Spleen (tissue), 11 donors: ENCODE results near the gene INPP4A. TPM values are rescaled to one million over a fixed set of nuclear protein-coding genes. Genes with fewer than 3 reads are reported as not detected.

Experiments
- DNase-seq: peaks from one replicate; pipeline ENCODE4 v3.0.0-alpha.2; 2020
- H3K27ac ChIP-seq, 8 donors: fragments of 200-600 bp; sonication (generic) in 7 of 8; 1 replicate in 4 of 8; 2 replicates in 4 of 8; pipeline versions ENCODE4 v1.5.0 to v1.8.0; 2016 to 2021; ENCODE audit warnings: inconsistent platforms in 4 of 8, mild to moderate bottlenecking in 4 of 8, moderate library complexity in 1 of 8
- H3K27me3 ChIP-seq, 7 donors: fragments of 200-600 bp; sonication (generic) in 6 of 7; replicated peaks in 1 of 7; 1 replicate in 4 of 7; 2 replicates in 3 of 7; pipeline versions ENCODE4 v1.5.0 to v1.8.0; 2016 to 2021; ENCODE audit warnings: inconsistent platforms in 3 of 7, mild to moderate bottlenecking in 1 of 7
- H3K36me3 ChIP-seq, 6 donors: fragments of 200-600 bp; sonication (generic) in 5 of 6; 1 replicate in 4 of 6; 2 replicates in 2 of 6; pipeline versions ENCODE4 v1.5.0 to v1.8.0; 2016 to 2021; ENCODE audit warnings: inconsistent platforms in 2 of 6
- H3K4me1 ChIP-seq, 6 donors: fragments of 200-600 bp; sonication (generic) in 5 of 6; 1 replicate in 3 of 6; 2 replicates in 3 of 6; pipeline versions ENCODE4 v1.5.0 to v1.8.0; 2016 to 2021; ENCODE audit warnings: inconsistent platforms in 3 of 6
- H3K4me3 ChIP-seq, 8 donors: fragments of 200-600 bp; sonication (generic) in 7 of 8; 1 replicate in 4 of 8; 2 replicates in 4 of 8; pipeline versions ENCODE4 v1.5.0 to v1.8.0; 2016 to 2021; ENCODE audit warnings: inconsistent platforms in 4 of 8, mild to moderate bottlenecking in 4 of 8, moderate library complexity in 2 of 8
- H3K9me3 ChIP-seq, 8 donors: fragments of 200-600 bp; sonication (generic) in 7 of 8; 1 replicate in 4 of 8; 2 replicates in 4 of 8; pipeline versions ENCODE4 v1.5.0 to v1.8.0; 2016 to 2021; ENCODE audit warnings: inconsistent platforms in 4 of 8
- POLR2A ChIP-seq, 3 donors: fragments of 450-650 bp; IDR thresholded peaks; one replicate each; pipeline ENCODE4 v1.5.1; 2017; ENCODE audit warnings: antibody characterized with exemption in 3 of 3, mild to moderate bottlenecking in 1 of 3
- POLR2AphosphoS5 ChIP-seq, 3 donors: sonication (generic); formaldehyde crosslinking; IDR thresholded peaks; one replicate each; pipeline ENCODE4 v1.5.1; 2017; ENCODE audit warnings: antibody characterized with exemption in 3 of 3
- WGBS, 5 donors: extraction: QIAGEN DNeasy Blood & Tissue Kit in 3 of 5; methylation state at CpG; one replicate each; pipeline versions ENCODE4 v1.1.5 to v1.1.7; 2013 to 2018; 5-methylcytosine and 5-hydroxymethylcytosine counted together
- intact Hi-C: fragments of 100-400 bp; cut with DNase I; formaldehyde crosslinking; loops from one replicate; pipeline ENCODE4 v1.15.0; 2023; ENCODE audit warnings: low total_unique reads
- polyA plus RNA-seq, 3 donors: library from polyadenylated mRNA; stranded (reverse); fragments of 200-250 nt; gene quantifications; one replicate each; pipeline ENCODE4 v1.2.1, GENCODE V29; 2013
- total RNA-seq, 7 donors: library from RNA; depleted of rRNA in 3 of 7; stranded (reverse); fragments of >200 nt in 3 of 7; fragmentation: NEBNext Ultra II Directional in 4 of 7; extraction: Animal tissue kit (Norgen Biotek cat#: 25700) in 4 of 7; gene quantifications; one replicate each; pipeline versions ENCODE4 v1.1.0 to v1.2.1, GENCODE V29; 2016 to 2021
- TF ChIP-seq, protein P1 (sequence below), 11 experiments: fragments of 200-600 bp in 7 of 11; fragments of 450-650 bp in 4 of 11; sonication (generic) in 4 of 11; IDR thresholded peaks in 8 of 11; conservative IDR thresholded peaks in 3 of 11; 1 replicate in 7 of 11; 2 replicates in 4 of 11; pipeline versions ENCODE4 v1.4.0 to v1.8.0; 2016 to 2021; ENCODE audit warnings: antibody characterized with exemption in 11 of 11, inconsistent platforms in 4 of 11, mild to moderate bottlenecking in 1 of 11
- donor health status: healthy with polysubstance abuse.
- donor health status: DM: no; HTN: no; CAD: no; lungs with moderate emphysema.
- donor health status: DM: no; HTN: no; CAD: no.
- donor health status: Bipolar disorder and iron deficiency.
- donor health status: healthy.
- donor health status: DM: no; HTN: no; CAD: no.
- donor health status: DM: yes; HTN: yes; CAD: no.

The INPP4A gene
- total and polyA plus RNA-seq, 10 donors = 6.4 to 102 (median 69.2) TPM

DNA sequence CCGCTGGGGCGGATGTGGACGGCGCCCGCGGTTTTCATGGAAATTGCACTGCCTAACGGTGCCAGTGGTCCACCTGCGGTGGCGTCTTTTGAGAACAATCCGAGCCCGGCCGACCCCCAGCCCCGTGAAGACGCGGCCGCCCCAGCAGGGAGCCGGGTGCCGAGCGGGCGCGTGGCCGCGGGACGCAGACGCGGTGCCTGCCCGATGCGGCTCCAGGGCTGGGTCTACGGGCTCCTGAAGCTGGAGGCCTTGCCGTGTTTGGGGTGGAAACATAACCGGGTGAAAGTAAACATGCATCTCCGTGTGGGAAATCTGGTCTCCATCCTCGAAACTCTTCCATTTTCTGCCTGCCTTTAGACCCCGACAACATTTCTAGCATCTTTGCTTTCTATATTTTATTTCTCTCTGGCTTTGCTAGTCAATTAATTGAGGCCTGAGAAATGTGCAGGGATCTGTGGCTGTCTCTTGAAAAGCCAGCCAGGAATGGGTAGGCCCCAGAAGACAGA lies 572 bp downstream of the INPP4A start:
- TF ChIP-seq, protein P1, sequence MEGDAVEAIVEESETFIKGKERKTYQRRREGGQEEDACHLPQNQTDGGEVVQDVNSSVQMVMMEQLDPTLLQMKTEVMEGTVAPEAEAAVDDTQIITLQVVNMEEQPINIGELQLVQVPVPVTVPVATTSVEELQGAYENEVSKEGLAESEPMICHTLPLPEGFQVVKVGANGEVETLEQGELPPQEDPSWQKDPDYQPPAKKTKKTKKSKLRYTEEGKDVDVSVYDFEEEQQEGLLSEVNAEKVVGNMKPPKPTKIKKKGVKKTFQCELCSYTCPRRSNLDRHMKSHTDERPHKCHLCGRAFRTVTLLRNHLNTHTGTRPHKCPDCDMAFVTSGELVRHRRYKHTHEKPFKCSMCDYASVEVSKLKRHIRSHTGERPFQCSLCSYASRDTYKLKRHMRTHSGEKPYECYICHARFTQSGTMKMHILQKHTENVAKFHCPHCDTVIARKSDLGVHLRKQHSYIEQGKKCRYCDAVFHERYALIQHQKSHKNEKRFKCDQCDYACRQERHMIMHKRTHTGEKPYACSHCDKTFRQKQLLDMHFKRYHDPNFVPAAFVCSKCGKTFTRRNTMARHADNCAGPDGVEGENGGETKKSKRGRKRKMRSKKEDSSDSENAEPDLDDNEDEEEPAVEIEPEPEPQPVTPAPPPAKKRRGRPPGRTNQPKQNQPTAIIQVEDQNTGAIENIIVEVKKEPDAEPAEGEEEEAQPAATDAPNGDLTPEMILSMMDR (IDR thresholded peaks at IDR 0.05 in 8 of 11, conservative IDR thresholded peaks at IDR 0.05 in 3 of 11) = peak in 1 of 11 experiments; percentile 1
- TF ChIP-seq POLR2A (IDR thresholded peaks at IDR 0.05) (no peak), POLR2AphosphoS5 (IDR thresholded peaks at IDR 0.05) (no peak)
- peak overlapping the region; percentile 70 to 93 (median 86) for H3K27ac ChIP-seq
- H3K4me1 ChIP-seq = peaks cover 0 to 58% (median 40%) of the 10 kb centered on the region in 6 donors
- no peaks in the 10 kb centered on the region for H3K36me3 ChIP-seq
- WGBS, 5 donors = 0 to 1% (median 0%) methylated on average over 11 to 34 of the region's 34 CpGs
- no peaks in the 10 kb centered on the region for H3K27me3 ChIP-seq
- peaks cover 0 to 5% (median 2%) of the 10 kb centered on the region in 8 donors for H3K9me3 ChIP-seq
- intact Hi-C loops = no loop called here
- peak overlapping the region; percentile 67 to 81 (median 72) for H3K4me3 ChIP-seq
- DNase-seq = peak; percentile 89

DNA sequence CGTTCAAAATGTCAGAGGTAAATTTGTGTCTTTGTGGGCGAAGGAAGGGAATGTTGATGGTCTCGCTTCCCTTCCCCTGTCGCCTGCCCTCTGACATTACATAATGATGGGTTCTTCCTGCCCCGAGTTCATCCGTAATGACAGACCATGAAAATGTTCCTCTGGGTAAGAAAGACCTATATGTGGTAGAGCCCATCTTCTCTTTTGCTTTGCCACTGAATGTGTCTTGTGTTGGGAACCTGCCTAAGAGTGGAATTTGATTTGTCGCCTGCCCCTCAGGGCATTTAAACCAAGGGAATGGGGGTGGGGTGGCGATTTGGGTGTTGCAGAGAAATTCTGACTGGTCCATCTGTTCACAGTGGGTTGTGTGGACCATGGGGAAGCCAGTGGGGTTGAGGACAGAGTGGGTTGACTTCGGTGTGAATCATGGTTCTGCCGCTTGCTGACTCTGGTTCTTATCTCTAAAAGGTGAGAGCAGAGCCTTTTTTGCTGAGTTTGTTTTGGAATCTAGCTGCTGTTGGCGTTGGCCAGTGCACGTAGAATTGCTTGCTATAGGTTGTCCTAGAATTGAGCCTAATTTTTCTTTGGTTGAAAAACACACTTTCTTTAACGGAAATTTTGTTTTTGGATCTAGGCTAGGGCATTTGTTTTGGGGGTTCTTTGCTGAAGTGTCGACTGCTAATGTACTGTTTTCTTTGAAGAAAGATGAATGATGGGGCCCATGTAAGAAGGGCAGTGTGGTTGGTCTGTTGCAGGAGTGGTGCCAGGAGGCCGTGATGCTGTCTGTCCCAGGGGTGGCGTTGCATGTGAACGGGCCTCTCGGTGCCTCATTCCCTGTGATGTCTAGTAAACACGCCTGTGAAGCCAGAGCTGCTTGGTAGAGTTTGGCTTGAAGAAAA lies 1.3 kb downstream of the INPP4A start:
- Histone ChIP-seq H3K9me3 (no peaks in the 10 kb centered on the region), H3K27me3 (no peaks in the 10 kb centered on the region), H3K4me3 (peak overlapping the region; percentile 67 to 81 (median 72)), H3K4me1 (peaks cover 0 to 65% (median 43%) of the 10 kb centered on the region in 6 donors), H3K36me3 (no peaks in the 10 kb centered on the region), H3K27ac (peak overlapping the region; percentile 70 to 93 (median 86))
- WGBS, 5 donors = 47 to 54% (median 50%) methylated on average over 19 of the region's 19 CpGs
- TF ChIP-seq, protein P1 (IDR thresholded peaks at IDR 0.05 in 8 of 11, conservative IDR thresholded peaks at IDR 0.05 in 3 of 11) = peak in 2 of 11 experiments; percentile 6 to 12
- TF ChIP-seq POLR2AphosphoS5 (IDR thresholded peaks at IDR 0.05) (peak in 1 of 3 donors; percentile 6), POLR2A (IDR thresholded peaks at IDR 0.05) (no peak)
- no peak for DNase-seq
- intact Hi-C loops = loop anchor here (2.0 kb wide), 1 partner anchor 63 kb away; no protein-coding TSS in a partner anchor

DNA sequence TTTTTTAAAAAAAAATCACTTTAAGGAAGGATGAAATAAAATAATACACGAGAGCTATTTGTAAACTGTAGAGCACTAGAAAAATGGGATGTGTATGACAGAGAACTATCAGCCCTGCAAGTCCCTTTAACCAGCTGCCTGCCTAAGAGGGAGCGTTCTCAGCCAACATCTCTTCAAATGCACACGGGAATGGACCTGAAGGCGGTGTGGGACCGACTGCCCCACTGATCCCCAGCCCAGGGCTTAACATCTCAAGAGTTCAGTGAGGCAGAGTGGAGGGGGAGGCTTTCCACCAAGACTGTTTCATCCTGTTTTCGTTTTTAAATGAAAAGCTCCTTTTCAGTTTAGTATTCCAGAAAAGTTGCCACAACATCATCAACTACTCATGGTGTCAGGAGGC lies 2.2 kb downstream of the INPP4A start:
- H3K4me1 ChIP-seq = peaks cover 0 to 75% (median 49%) of the 10 kb centered on the region in 6 donors

More for the DNA sequence above, 2.2 kb downstream of the INPP4A start:
- no peak for DNase-seq
- Histone ChIP-seq H3K4me3 (peak overlapping the region in 3 of 8 donors; percentile 67 to 81 (median 78)), H3K36me3 (no peaks in the 10 kb centered on the region), H3K9me3 (no peaks in the 10 kb centered on the region), H3K27me3 (no peaks in the 10 kb centered on the region), H3K27ac (peak overlapping the region in 5 of 8 donors; percentile 83 to 93 (median 91))
- TF ChIP-seq POLR2AphosphoS5 (IDR thresholded peaks at IDR 0.05) (no peak), POLR2A (IDR thresholded peaks at IDR 0.05) (no peak)
- TF ChIP-seq, protein P1 (IDR thresholded peaks at IDR 0.05 in 8 of 11, conservative IDR thresholded peaks at IDR 0.05 in 3 of 11) = no peak
- intact Hi-C loops = loop anchor here (2.0 kb wide), 1 partner anchor 62 kb away; no protein-coding TSS in a partner anchor
- 66 to 75% (median 73%) methylated on average over 6 of the region's 6 CpGs for WGBS, 5 donors
